Measurements from ENCODE around the gene GRPEL2. TPM values are rescaled to one million over a fixed set of nuclear protein-coding genes. Genes with fewer than 3 reads are reported as not detected.

The GRPEL2 gene
- total RNA-seq, 3 donors from 2014 or later: 9.9 to 15.2 (median 11.1) TPM

DNA sequence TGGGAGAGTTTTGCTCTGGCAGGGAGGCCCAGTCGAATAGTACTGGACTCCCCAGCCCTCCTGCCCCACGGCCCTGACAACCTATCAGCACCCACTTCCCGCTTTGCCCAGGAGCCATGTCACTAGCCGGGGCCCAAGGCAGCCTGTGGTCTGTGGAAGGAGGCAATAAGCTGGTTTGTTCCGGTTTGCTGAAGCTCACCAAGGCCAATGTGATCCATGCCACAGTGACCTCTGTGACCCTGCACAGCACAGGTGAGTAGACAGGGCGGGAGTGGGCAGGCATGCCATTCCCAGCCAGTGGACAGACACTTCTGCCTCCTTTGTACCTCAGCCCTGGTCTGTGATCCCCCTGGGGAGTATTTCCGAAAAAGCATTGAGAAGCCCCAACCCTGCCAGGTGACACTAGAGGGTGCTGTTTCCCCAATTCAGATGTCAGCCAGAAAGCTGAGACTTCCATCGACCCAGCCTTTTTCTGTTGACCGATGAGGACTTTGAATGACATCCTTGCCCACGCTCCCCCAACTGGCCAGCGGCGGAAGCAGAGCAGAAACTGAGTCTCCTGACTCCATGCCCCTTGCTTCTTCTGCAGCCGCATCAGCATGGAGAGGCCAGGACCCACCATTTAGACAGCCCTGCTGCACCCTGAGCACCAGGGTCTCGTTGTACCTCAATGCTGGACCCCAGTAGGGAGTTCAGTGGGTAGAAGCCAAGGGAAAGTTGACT is 22.1 kb downstream of the GRPEL2 start:
- Histone ChIP-seq H3K9me3 (no peaks in the 10 kb centered on the region), H3K4me1 (ENCODE audit: low read depth) (peaks cover 5% of the 10 kb centered on the region), H3K36me3 (ENCODE audit: low read depth) (no peaks in the 10 kb centered on the region), H3K4me3 (no peak overlapping the region)
- TF ChIP-seq, protein P1, sequence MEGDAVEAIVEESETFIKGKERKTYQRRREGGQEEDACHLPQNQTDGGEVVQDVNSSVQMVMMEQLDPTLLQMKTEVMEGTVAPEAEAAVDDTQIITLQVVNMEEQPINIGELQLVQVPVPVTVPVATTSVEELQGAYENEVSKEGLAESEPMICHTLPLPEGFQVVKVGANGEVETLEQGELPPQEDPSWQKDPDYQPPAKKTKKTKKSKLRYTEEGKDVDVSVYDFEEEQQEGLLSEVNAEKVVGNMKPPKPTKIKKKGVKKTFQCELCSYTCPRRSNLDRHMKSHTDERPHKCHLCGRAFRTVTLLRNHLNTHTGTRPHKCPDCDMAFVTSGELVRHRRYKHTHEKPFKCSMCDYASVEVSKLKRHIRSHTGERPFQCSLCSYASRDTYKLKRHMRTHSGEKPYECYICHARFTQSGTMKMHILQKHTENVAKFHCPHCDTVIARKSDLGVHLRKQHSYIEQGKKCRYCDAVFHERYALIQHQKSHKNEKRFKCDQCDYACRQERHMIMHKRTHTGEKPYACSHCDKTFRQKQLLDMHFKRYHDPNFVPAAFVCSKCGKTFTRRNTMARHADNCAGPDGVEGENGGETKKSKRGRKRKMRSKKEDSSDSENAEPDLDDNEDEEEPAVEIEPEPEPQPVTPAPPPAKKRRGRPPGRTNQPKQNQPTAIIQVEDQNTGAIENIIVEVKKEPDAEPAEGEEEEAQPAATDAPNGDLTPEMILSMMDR (IDR thresholded peaks at IDR 0.05): peak; percentile 41
- ATAC-seq (peak; percentile 79), DNase-seq (peak in 2 of 3 donors; percentile 56 to 73)
- intact Hi-C loops (cut with DNase I, micrococcal nuclease): loop anchor here in 1 of 2 donors (10.0 kb wide), 2 partner anchors 67 to 197 kb away; no protein-coding TSS in a partner anchor

DNA sequence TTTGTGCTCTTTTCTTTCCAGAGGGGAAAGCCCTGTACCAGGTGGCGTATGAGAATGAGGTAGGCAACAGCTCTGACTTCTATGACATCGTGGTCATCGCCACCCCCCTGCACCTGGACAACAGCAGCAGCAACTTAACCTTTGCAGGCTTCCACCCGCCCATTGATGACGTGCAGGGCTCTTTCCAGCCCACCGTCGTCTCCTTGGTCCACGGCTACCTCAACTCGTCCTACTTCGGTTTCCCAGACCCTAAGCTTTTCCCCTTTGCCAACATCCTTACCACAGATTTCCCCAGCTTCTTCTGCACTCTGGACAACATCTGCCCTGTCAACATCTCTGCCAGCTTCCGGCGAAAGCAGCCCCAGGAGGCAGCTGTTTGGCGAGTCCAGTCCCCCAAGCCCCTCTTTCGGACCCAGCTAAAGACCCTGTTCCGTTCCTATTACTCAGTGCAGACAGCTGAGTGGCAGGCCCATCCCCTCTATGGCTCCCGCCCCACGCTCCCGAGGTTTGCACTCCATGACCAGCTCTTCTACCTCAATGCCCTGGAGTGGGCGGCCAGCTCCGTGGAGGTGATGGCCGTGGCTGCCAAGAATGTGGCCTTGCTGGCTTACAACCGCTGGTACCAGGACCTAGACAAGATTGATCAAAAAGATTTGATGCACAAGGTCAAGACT is 22.8 kb downstream of the GRPEL2 start:
- Histone ChIP-seq H3K4me3 (no peak overlapping the region), H3K4me1 (ENCODE audit: low read depth) (peaks cover 5% of the 10 kb centered on the region), H3K36me3 (ENCODE audit: low read depth) (no peaks in the 10 kb centered on the region), H3K9me3 (no peaks in the 10 kb centered on the region)
- TF ChIP-seq, protein P1 (IDR thresholded peaks at IDR 0.05): no peak
- intact Hi-C loops (cut with DNase I, micrococcal nuclease): loop anchor here in 1 of 2 donors (10.0 kb wide), 2 partner anchors 67 to 197 kb away; no protein-coding TSS in a partner anchor
- ATAC-seq: no peak
- no peak for DNase-seq

DNA sequence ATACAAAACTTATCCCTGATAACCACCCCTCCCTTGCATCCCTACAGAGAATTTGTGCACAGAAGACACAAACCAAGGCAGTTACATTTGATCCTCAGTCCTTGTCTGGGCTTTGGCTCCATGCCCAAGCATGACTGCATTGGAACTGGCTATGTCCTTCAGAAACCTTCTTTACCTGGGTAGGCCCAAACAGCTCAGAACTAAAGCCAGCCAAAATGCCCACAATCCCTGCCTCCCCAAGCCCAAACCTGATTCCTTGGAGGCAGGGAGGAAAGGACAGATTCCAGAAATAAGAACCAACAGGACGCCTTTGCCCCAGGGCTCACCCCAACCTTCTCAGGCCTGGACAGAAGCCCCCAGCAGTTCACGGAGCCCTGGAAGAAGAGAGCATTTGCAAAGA is 25.6 kb downstream of the GRPEL2 start:
- intact Hi-C loops (cut with DNase I, micrococcal nuclease): loop anchor here in 1 of 2 donors (2.0 kb wide), 1 partner anchor 54 kb away; no protein-coding TSS in a partner anchor
- H3K9me3 ChIP-seq: no peaks in the 10 kb centered on the region
- H3K4me1 ChIP-seq (ENCODE audit: low read depth): peaks cover 5% of the 10 kb centered on the region
- TF ChIP-seq, protein P1 (IDR thresholded peaks at IDR 0.05): no peak
- no peaks in the 10 kb centered on the region for H3K36me3 ChIP-seq (ENCODE audit: low read depth)
- no peak for DNase-seq
- H3K4me3 ChIP-seq: no peak overlapping the region
- no peak for ATAC-seq

DNA sequence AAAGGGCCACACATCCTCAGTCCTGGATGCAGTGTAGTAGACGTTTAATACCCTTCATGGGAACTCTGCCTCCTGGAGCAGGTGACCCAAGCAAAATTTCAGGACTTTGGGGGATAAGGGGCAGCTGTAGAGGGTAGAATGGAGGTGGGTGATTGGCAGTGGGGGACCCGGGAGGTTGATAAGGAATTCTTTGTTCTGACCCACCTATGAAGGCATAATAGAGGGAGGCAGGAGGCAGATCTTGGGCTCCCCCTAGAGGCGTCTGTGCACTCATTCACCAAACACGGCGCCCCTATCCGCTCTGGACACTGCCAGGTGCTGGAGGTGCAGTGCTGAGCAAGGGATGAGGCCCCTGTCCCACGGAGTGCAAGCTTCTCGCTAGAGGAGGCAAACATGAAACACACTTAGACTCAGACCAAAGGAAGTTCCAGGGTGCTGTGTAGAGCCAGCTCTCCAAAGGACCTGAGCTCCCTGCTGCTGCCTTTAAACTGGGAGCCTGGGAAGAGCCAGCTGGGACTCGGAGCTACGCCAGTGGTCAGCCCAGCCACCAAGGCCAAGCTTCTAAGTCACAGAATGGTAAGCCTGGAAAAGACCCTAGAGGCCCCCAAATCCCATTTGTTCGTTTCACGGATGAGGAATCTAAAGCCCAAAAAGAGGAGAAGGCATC is 26.1 kb downstream of the GRPEL2 start:
- Histone ChIP-seq H3K9me3 (no peaks in the 10 kb centered on the region), H3K4me1 (ENCODE audit: low read depth) (peaks cover 5% of the 10 kb centered on the region), H3K4me3 (no peak overlapping the region), H3K36me3 (ENCODE audit: low read depth) (no peaks in the 10 kb centered on the region)
- ATAC-seq: peak; percentile 87
- TF ChIP-seq, protein P1 (IDR thresholded peaks at IDR 0.05): peak; percentile 42
- peak in 2 of 3 donors; percentile 74 to 77 for DNase-seq
- intact Hi-C loops (cut with DNase I, micrococcal nuclease): loop anchor here in 1 of 2 donors (2.0 kb wide), 1 partner anchor 55 kb away; no protein-coding TSS in a partner anchor

DNA sequence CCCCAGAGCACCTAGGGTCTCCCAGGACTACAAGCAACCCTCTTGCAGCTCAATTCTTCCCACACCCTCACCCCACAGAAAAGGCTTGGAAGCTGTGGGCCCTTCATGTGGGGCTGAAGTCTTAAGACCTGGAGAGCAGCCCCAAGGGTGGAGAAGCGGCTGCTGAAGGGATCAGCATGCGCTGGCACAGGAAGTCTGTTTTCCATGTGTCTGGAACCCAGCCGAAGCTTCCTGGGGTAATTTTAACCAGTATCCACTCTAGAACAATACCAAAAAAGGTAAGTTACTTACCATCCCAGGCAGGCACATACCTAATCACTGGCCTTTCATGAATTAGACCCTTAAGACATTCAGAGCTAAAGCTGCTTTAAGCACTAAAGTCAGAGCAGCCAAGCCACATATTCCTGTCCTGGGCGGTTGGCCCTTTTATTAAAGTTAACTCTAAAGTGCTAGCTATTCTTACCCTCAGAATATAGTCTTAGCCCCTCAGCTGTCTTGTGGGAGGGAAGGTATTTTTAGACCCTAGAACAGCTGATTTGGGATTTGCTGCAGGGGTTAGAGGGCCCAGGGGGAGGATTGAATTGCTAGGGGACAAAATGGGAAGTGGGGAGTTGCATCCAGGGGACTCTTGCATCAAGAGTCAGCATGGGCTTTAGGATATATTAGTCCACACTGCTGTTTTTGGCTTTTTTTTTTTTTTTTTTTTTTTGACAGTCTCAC is 26.9 kb downstream of the GRPEL2 start:
- no peaks in the 10 kb centered on the region for H3K9me3 ChIP-seq
- H3K36me3 ChIP-seq (ENCODE audit: low read depth): no peaks in the 10 kb centered on the region
- H3K4me1 ChIP-seq (ENCODE audit: low read depth): peaks cover 5% of the 10 kb centered on the region
- ATAC-seq (no peak), DNase-seq (no peak)
- TF ChIP-seq, protein P1 (IDR thresholded peaks at IDR 0.05): no peak
- intact Hi-C loops (cut with DNase I, micrococcal nuclease): no loop called here
- H3K4me3 ChIP-seq: no peak overlapping the region
